ENCODE data around the gene PITX3.

PITX3 gene

GRCh38 chr10:102241444-102242117, at the start of gene PITX3:
PITX3 (minus strand) TSS chr10:102241512; CDS start chr10:102232080, 9,432 bp downstream.
- in situ Hi-C loops (cut with MboI; ENCODE audit: low sequenced_read_pairs): loop anchor here (25.0 kb wide), 1 partner anchor 121 kb away; no protein-coding TSS in a partner anchor

DNA sequence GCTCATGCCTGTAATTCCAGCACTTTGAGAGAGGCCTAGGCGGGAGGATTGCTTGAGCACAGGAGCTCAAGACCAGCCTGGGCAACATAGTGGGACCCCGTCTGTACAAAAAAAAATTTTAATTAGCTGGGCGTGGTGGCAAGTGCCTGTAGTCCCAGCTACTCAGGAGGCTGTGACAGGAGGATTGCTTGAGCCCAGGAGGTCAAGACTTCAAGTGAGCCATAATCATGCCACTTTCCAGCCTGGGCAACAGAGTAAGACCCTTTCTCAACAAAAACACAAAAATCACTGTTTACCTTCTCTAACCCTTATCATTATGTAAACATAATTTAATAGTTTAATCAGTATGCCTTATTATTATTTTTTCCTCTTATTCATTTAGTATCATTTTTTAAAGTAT, 48.5 kb upstream of the PITX3 start:
- in situ Hi-C loops (cut with MboI; ENCODE audit: low sequenced_read_pairs): no loop called here

DNA sequence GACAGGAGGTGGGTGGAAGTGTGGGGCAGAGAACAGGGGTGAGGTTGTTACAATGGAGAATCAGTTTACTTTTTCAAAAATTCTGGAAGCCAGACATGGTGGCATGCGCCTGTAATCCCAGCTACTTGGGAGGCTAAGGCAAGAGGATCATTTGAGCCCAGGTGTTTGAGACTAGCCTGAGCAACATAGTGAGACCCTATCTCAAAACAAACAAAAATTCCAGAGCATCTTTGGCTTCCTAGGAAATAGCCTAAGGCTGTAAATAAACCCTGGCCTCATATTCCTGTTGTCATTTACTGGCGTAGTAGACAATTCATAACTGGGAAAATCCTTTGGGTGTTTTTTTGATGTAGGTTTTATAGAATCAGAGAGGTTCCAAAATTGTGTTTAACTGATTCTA, 48.0 kb upstream of the PITX3 start:
- in situ Hi-C loops (cut with MboI; ENCODE audit: low sequenced_read_pairs): no loop called here

DNA sequence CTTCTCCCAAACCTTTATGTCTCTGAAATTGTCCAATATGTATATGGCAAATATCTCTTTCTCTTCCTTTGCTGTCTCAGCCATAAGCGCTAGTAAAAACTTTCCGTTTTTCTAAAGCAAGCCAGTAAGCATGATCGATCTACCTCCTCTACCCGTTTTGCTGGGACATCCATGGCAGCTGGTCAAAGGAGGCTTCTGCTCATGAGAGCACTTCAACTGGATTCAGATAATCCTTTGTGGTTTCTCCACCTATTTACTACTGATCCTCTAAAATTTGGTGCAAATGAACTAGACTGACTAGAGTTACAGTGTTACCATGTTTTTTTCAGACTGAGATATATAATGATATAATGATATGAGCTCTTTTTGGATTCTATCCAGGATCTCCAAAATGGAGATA, 46.7 kb upstream of the PITX3 start:
- in situ Hi-C loops (cut with MboI; ENCODE audit: low sequenced_read_pairs): no loop called here

DNA sequence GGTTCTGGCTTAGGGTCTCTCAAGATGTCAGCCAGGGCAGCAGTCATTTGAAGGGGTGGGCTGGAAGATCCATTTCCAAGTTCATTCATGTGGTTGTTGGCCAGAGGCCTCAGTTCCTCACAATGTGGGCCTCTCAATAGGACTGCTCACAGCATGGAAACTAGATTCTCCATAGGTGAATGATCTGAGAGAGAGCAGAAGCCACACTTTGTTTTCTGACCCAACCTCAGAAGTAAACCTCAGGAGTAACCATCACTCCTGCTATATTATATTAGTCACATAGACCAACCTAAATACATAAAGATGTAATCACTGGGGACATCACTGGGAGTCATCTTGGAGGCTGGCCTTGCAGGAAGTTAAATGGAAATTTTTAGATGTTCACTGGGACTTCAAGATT, 46.2 kb upstream of the PITX3 start:
- in situ Hi-C loops (cut with MboI; ENCODE audit: low sequenced_read_pairs): no loop called here

GRCh38 chr10:102286216-102286615, 44.9 kb upstream of the PITX3 start:
- in situ Hi-C loops (cut with MboI; ENCODE audit: low sequenced_read_pairs): no loop called here

DNA sequence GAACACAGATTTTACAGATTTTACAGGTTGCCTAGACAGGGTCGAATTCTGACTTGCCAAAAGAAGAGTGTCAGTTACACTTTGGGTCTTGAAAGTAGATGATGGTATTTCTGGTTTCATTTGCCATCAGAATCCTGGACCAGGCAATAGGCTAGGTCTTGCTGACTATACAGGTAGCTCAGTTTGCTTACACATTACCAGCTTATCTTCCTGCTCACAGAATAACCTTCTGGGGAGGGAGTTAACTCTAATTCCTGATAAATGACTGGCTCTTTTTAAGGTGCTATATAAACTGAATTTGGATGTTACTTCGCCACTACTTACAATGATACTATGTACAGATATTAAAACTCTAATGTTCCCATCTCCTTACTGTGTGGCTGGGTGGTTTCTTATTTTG, 43.8 kb upstream of the PITX3 start:
- in situ Hi-C loops (cut with MboI; ENCODE audit: low sequenced_read_pairs): no loop called here

- in situ Hi-C loops (cut with MboI; ENCODE audit: low sequenced_read_pairs): no loop called here
Observed at GRCh38 chr10:102284531-102284930, 43.2 kb upstream of the PITX3 start.

DNA sequence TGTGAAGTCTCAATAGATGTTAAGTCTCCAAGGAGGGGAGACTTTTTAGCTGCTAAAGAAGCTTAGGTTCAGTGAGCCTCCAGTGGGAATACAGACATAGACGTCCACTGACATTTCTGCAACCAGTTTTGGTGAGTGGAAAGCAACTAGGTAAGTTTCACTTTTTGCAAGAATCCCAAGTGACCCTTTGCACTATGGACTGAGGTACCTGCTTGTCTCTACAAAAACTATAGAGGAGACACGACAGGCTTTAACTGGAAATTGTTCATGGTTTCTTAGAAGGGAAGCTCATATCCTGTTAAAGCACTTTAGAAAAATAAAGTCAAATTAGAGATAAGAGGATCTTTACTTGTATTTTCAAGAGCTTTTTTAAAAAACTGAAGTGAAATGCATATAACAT, 42.6 kb upstream of the PITX3 start:
- in situ Hi-C loops (cut with MboI; ENCODE audit: low sequenced_read_pairs): no loop called here

- in situ Hi-C loops (cut with MboI; ENCODE audit: low sequenced_read_pairs): no loop called here
Observed at GRCh38 chr10:102283488-102283887, 42.2 kb upstream of the PITX3 start.

GRCh38 chr10:102281102-102281487, 39.8 kb upstream of the PITX3 start:
- in situ Hi-C loops (cut with MboI; ENCODE audit: low sequenced_read_pairs): no loop called here

GRCh38 chr10:102280397-102281101, 39.2 kb upstream of the PITX3 start:
- in situ Hi-C loops (cut with MboI; ENCODE audit: low sequenced_read_pairs): no loop called here

DNA sequence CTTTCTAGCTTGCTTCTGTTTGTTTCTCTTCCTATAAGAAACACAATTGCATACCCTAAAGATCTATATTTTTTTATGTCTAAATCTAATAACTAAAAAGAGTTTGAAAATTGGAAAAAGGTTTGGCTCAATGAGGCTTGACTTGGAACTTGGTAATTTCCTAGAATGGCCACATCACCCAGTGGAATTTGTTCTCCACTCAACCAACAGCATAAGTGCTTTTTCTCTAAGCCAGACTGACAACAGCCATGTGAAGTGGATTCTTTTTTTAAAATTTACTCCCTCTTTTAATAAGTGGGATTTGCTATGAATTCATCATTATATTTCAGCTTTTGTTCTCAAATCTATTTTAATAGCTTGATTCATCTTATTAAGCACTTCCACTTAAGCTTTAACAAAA, 37.8 kb upstream of the PITX3 start:
- in situ Hi-C loops (cut with MboI; ENCODE audit: low sequenced_read_pairs): no loop called here

DNA sequence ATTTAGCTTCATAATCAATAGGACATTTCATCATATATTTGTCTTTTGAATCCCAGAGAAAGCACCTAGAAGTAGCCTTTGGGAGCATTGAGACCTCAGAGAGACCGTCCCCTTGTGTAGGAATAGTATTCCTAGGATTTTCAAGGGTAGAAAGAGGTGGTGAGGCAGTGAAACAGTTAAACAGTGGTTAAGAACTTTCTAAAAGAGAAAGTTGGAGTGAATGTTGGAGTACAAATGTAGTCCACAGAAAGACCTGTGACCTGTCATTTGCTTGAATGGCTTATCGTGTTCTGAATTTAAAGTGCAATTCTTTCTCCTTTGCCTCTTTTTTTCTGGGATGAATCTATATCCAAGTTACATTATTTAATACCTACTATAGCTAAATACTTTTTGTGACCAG, 34.0 kb upstream of the PITX3 start:
- in situ Hi-C loops (cut with MboI; ENCODE audit: low sequenced_read_pairs): no loop called here

GRCh38 chr10:102274062-102274461, 32.8 kb upstream of the PITX3 start:
- in situ Hi-C loops (cut with MboI; ENCODE audit: low sequenced_read_pairs): no loop called here

GRCh38 chr10:102269017-102269416, 27.7 kb upstream of the PITX3 start:
- in situ Hi-C loops (cut with MboI; ENCODE audit: low sequenced_read_pairs): no loop called here

DNA sequence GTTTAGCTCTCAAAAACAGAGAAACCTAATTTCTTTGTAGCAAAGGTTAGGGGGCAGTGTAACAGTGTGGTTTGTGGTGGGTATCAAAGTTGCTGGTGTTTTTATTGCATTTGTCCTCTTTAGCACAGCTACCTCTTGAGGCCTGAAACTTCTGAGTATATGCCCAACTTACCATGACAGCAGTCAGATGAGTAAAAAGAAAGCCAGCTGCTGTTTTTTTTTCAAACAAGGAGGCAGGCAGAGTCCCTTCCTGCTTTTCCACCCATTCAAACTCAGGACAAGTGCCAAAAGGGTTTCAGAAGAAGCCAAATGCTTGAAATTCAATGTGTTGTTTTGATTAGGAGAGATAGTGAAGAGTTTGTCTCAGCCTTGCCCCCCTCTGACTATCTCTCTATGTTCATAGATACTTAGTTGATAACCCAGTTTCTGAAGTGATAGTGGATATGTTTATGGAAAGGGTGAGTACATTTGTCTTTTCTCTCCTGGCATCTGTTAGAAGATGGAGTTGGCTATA, 27.1 kb upstream of the PITX3 start:
- in situ Hi-C loops (cut with MboI; ENCODE audit: low sequenced_read_pairs): no loop called here

- in situ Hi-C loops (cut with MboI; ENCODE audit: low sequenced_read_pairs): no loop called here
Observed at GRCh38 chr10:102267748-102268147, 26.4 kb upstream of the PITX3 start.

DNA sequence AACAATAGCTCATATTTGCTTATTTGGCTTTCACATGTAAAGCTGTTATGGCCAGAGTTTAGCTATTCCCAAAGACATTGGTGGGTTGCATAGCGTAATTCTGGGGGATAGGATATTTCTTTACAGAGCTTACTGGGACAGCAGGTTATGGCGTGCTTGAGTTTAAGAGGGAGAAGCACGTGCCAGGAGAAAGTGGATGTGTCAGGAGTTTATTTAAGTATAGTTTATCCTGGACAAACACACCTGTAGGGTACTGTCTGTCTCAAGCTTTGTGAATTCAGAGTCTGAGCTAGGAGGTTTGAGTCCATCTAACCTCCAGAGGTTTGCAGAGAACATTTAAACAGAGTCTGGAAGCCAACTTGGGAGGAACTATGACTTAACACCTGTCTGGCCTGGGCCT, 25.4 kb upstream of the PITX3 start:
- in situ Hi-C loops (cut with MboI; ENCODE audit: low sequenced_read_pairs): no loop called here

GRCh38 chr10:102264371-102264770, 23.1 kb upstream of the PITX3 start:
- in situ Hi-C loops (cut with MboI; ENCODE audit: low sequenced_read_pairs): no loop called here

- in situ Hi-C loops (cut with MboI; ENCODE audit: low sequenced_read_pairs): no loop called here
Observed at GRCh38 chr10:102262744-102263370, 21.5 kb upstream of the PITX3 start.

DNA sequence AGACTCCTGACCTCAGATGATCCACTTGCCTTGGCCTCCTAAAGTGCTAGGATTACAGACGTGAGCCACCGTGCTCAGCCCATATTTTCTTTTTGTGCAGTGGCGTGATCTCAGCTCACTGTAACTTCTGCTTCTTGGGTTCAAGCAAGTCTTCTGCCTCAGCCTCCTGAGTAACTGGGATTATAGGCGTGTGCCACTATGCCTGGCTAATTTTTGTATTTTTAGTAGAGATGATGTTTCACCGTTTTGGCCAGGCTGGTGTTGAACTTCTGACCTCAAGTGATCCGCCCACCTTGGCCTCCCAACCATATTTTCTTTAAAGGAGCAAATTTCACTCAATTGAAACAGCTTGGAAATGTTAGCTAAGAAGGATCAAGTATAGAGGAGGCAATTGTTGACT, 20.5 kb upstream of the PITX3 start:
- in situ Hi-C loops (cut with MboI; ENCODE audit: low sequenced_read_pairs): no loop called here
